ENCODE results near the gene PECR. TPM values are rescaled to one million over a fixed set of nuclear protein-coding genes. Genes with fewer than 3 reads are reported as not detected.

Gene PECR
- total RNA-seq, 6 experiments from 2014 or later, result 43.4 to 115 (median 80.3) TPM

- intact Hi-C loops (cut with DNase I), result no loop called here
These were observed 2.9 kb upstream of the PECR start for GRCh38 chr2:216084547-216084946.

GRCh38 chr2:216083464-216084281 is 2.1 kb upstream of the PECR start:
- WGBS (ENCODE audit: insufficient coverage, low coverage, low lambda C conversion rate, missing lambda C conversion rate), result 65% methylated on average over 8 of the region's 11 CpGs

More at GRCh38 chr2:216084547-216084946, 2.9 kb upstream of the PECR start:
- Histone ChIP-seq H3K36me3 (no peaks in the 10 kb centered on the region), H3K4me1 (peaks cover 0 to 58% (median 12%) of the 10 kb centered on the region in 4 donors), H3K4me3 (no peak overlapping the region), H3K27ac (peak overlapping the region in 1 of 3 donors; percentile 5), H3K27me3 (no peaks in the 10 kb centered on the region), H3K9me3 (no peaks in the 10 kb centered on the region)
- DNase-seq (no peak), ATAC-seq (no peak)
- TF ChIP-seq POLR2A (IDR thresholded peaks at IDR 0.05) (no peak), CTCF (IDR thresholded peaks at IDR 0.05) (no peak)
- 67% methylated on average over 3 of the region's 3 CpGs for WGBS (ENCODE audit: insufficient coverage, low coverage, low lambda C conversion rate, missing lambda C conversion rate)

GRCh38 chr2:216082805-216083204 is 1.2 kb upstream of the PECR start:
- H3K27ac ChIP-seq, result no peak overlapping the region
- no peaks in the 10 kb centered on the region for H3K27me3 ChIP-seq
- ATAC-seq (no peak), DNase-seq (no peak)
- H3K9me3 ChIP-seq, result no peaks in the 10 kb centered on the region
- WGBS (ENCODE audit: insufficient coverage, low coverage, low lambda C conversion rate, missing lambda C conversion rate), result 45% methylated on average over 3 of the region's 3 CpGs
- no peak for TF ChIP-seq POLR2A (IDR thresholded peaks at IDR 0.05)
- no peak for TF ChIP-seq CTCF (IDR thresholded peaks at IDR 0.05)
- intact Hi-C loops (cut with DNase I), result no loop called here
- no peak overlapping the region for H3K4me3 ChIP-seq
- peaks cover 0 to 54% (median 12%) of the 10 kb centered on the region in 4 donors for H3K4me1 ChIP-seq
- no peaks in the 10 kb centered on the region for H3K36me3 ChIP-seq

More at GRCh38 chr2:216083464-216084281, 2.1 kb upstream of the PECR start:
- intact Hi-C loops (cut with DNase I), result no loop called here
- TF ChIP-seq CTCF (IDR thresholded peaks at IDR 0.05) (no peak), POLR2A (IDR thresholded peaks at IDR 0.05) (no peak)
- no peak overlapping the region for H3K4me3 ChIP-seq
- ATAC-seq (peak in 1 of 4 donors; percentile 3), DNase-seq (no peak)
- H3K27me3 ChIP-seq, result no peaks in the 10 kb centered on the region
- H3K36me3 ChIP-seq, result no peaks in the 10 kb centered on the region
- no peak overlapping the region for H3K27ac ChIP-seq
- H3K9me3 ChIP-seq, result no peaks in the 10 kb centered on the region
- peaks cover 0 to 58% (median 12%) of the 10 kb centered on the region in 4 donors for H3K4me1 ChIP-seq

- WGBS (ENCODE audit: insufficient coverage, low coverage, low lambda C conversion rate, missing lambda C conversion rate), result 3% methylated on average over 19 of the region's 22 CpGs
- peaks cover 0 to 57% (median 14%) of the 10 kb centered on the region in 4 donors for H3K4me1 ChIP-seq
- TF ChIP-seq POLR2A (IDR thresholded peaks at IDR 0.05), result no peak
- TF ChIP-seq CTCF (IDR thresholded peaks at IDR 0.05), result no peak
- ATAC-seq (peak in 2 of 4 donors; percentile 4 to 16), DNase-seq (peak in 1 of 3 donors; percentile 31)
- H3K27ac ChIP-seq, result no peak overlapping the region
- H3K9me3 ChIP-seq, result no peaks in the 10 kb centered on the region
- no peaks in the 10 kb centered on the region for H3K27me3 ChIP-seq
- intact Hi-C loops (cut with DNase I), result no loop called here
- peak overlapping the region; percentile 70 to 86 (median 80) for H3K4me3 ChIP-seq
- no peaks in the 10 kb centered on the region for H3K36me3 ChIP-seq
These were observed 605 bp upstream of the PECR start for GRCh38 chr2:216082117-216082711.

Data from right lobe of liver (tissue), 6 donors.